DND-41 (cell line): ENCODE data around the gene MRM2.
A peak's percentile ranks its signal among the peaks of the same experiment; 100 is the strongest.

Experiments
- ATAC-seq: fragments of 200-7000 bp; cut with Tn5 transposase; 3 replicates; pipeline ENCODE4 v1.9.1; 2021; ENCODE audit warnings: low read depth; ENCODE audit not compliant: insufficient read depth
- DNase-seq: peaks from one replicate; pipeline ENCODE4 v3.0.0-alpha.2; 2020
- H2AFZ ChIP-seq: 2 replicates; pipeline ENCODE4 v1.6.0; 2012; ENCODE audit warnings: low read depth, low read length
- H3K27ac ChIP-seq: 2 replicates; pipeline ENCODE4 v1.5.1; 2012; ENCODE audit warnings: low read length, inconsistent platforms
- H3K27me3 ChIP-seq: fragments of 200-600 bp; sonication (generic); 2 replicates; pipeline ENCODE4 v1.6.0; 2012; ENCODE audit warnings: low read length, mild to moderate bottlenecking, inconsistent platforms; ENCODE audit not compliant: insufficient read depth, poor library complexity
- H3K36me3 ChIP-seq: 2 replicates; pipeline ENCODE4 v1.5.1; 2012; ENCODE audit warnings: low read length, inconsistent platforms; ENCODE audit not compliant: insufficient read depth
- H3K4me1 ChIP-seq: 2 replicates; pipeline ENCODE4 v1.5.1; 2012; ENCODE audit warnings: mild to moderate bottlenecking, low read length; ENCODE audit not compliant: insufficient read depth
- H3K4me2 ChIP-seq: 2 replicates; pipeline ENCODE4 v1.6.0; 2012; ENCODE audit warnings: mild to moderate bottlenecking, moderate library complexity, low read length, inconsistent platforms; ENCODE audit not compliant: insufficient read depth
- H3K4me3 ChIP-seq, 2 experiments: fragments of 200-600 bp in 1 of 2; shearing (Covaris generic) in 1 of 2; 2 replicates each; pipeline ENCODE4 v1.5.1; 2012 to 2016; ENCODE audit warnings: inconsistent platforms in 2 of 2, low read length in 2 of 2, mild to moderate bottlenecking in 2 of 2, low read depth in 1 of 2, moderate library complexity in 1 of 2
- H3K79me2 ChIP-seq: 2 replicates; pipeline ENCODE4 v1.6.0; 2012; ENCODE audit warnings: low read length, inconsistent platforms; ENCODE audit not compliant: insufficient read depth
- H3K9ac ChIP-seq: 2 replicates; pipeline ENCODE4 v1.6.0; 2012; ENCODE audit warnings: low read depth, mild to moderate bottlenecking, inconsistent platforms, low read length, moderate library complexity
- H3K9me3 ChIP-seq: 2 replicates; pipeline ENCODE4 v1.5.1; 2012; ENCODE audit warnings: low read length, moderate library complexity, mild to moderate bottlenecking, inconsistent platforms; ENCODE audit not compliant: insufficient read depth, severe bottlenecking
- H4K20me1 ChIP-seq: 2 replicates; pipeline ENCODE4 v1.6.0; 2012; ENCODE audit warnings: low read length; ENCODE audit not compliant: insufficient read depth
- CTCF ChIP-seq: IDR thresholded peaks from 2 replicates; pipeline ENCODE4 v1.5.1; 2012; ENCODE audit warnings: borderline replicate concordance, low read length, moderate library complexity, mild to moderate bottlenecking; ENCODE audit not compliant: poor library complexity, severe bottlenecking; ENCODE audit errors: extremely low read depth
- EZH2 ChIP-seq: IDR thresholded peaks from 3 replicates; pipeline ENCODE4 v1.6.1; 2012; ENCODE audit warnings: borderline replicate concordance, low read depth, mild to moderate bottlenecking, moderate library complexity, low read length, inconsistent platforms; ENCODE audit not compliant: severe bottlenecking

The MRM2 gene

GRCh38 chr7:2248984-2249694 lies 7.1 kb upstream of the MRM2 start:
- ATAC-seq, result no peak
- peaks cover 10% of the 10 kb centered on the region for H3K79me2 ChIP-seq
- no peak overlapping the region for H3K4me2 ChIP-seq
- no peaks in the 10 kb centered on the region for H3K9me3 ChIP-seq
- H3K36me3 ChIP-seq, result peaks cover 74% of the 10 kb centered on the region
- peaks cover 12% of the 10 kb centered on the region for H4K20me1 ChIP-seq
- H3K27me3 ChIP-seq, result no peaks in the 10 kb centered on the region
- no peak overlapping the region for H3K4me3 ChIP-seq
- H3K9ac ChIP-seq, result no peak overlapping the region
- peaks cover 3% of the 10 kb centered on the region for H3K4me1 ChIP-seq
- TF ChIP-seq CTCF (no peak), EZH2 (no peak)
- no peak overlapping the region for H3K27ac ChIP-seq
- H2AFZ ChIP-seq, result no peak overlapping the region
- no peak for DNase-seq

GRCh38 chr7:2247141-2247995 lies 5.4 kb upstream of the MRM2 start:
- Histone ChIP-seq H3K4me2 (no peak overlapping the region), H3K36me3 (peaks cover 65% of the 10 kb centered on the region), H2AFZ (no peak overlapping the region), H3K9ac (no peak overlapping the region), H3K9me3 (no peaks in the 10 kb centered on the region), H3K27ac (no peak overlapping the region), H4K20me1 (peaks cover 12% of the 10 kb centered on the region), H3K4me3 (no peak overlapping the region), H3K4me1 (peaks cover 20% of the 10 kb centered on the region), H3K79me2 (peaks cover 27% of the 10 kb centered on the region), H3K27me3 (no peaks in the 10 kb centered on the region)
- DNase-seq, result no peak
- TF ChIP-seq CTCF, result peak; percentile 70
- no peak for TF ChIP-seq EZH2
- ATAC-seq, result no peak

GRCh38 chr7:2245883-2246675 lies 4.1 kb upstream of the MRM2 start:
- no peak overlapping the region for H3K4me3 ChIP-seq
- ATAC-seq (no peak), DNase-seq (no peak)
- H4K20me1 ChIP-seq, result peaks cover 9% of the 10 kb centered on the region
- H3K9me3 ChIP-seq, result no peaks in the 10 kb centered on the region
- no peak overlapping the region for H3K27ac ChIP-seq
- peaks cover 40% of the 10 kb centered on the region for H3K79me2 ChIP-seq
- H3K4me2 ChIP-seq, result no peak overlapping the region
- TF ChIP-seq EZH2 (no peak), CTCF (no peak)
- peaks cover 53% of the 10 kb centered on the region for H3K36me3 ChIP-seq
- no peaks in the 10 kb centered on the region for H3K27me3 ChIP-seq
- H3K9ac ChIP-seq, result no peak overlapping the region
- no peak overlapping the region for H2AFZ ChIP-seq
- H3K4me1 ChIP-seq, result peaks cover 24% of the 10 kb centered on the region
